Heart right ventricle (tissue), 16 donors: ENCODE measurements around the gene SEC14L6. TPM values are rescaled to one million over a fixed set of nuclear protein-coding genes. Genes with fewer than 3 reads are reported as not detected.

Experiments
- ATAC-seq, 8 donors: fragments of 200-7000 bp; cut with Tn5 transposase; one replicate each; pipeline ENCODE4 v1.9.1; 2020; ENCODE audit warnings: mild to moderate bottlenecking in 8 of 8, moderate library complexity in 8 of 8, moderate number of reproducible peaks in 1 of 8
- DNase-seq, 2 donors: peaks; one replicate each; pipeline ENCODE4 v3.0.0-alpha.2; 2020
- H3K27ac ChIP-seq, 10 donors: fragments of 200-600 bp; sonication (generic) in 2 of 10; one replicate each; pipeline versions ENCODE4 v1.5.0 to v1.8.0; 2020 to 2022; ENCODE audit warnings: mild to moderate bottlenecking in 3 of 10
- H3K27me3 ChIP-seq, 7 donors: fragments of 200-600 bp; one replicate each; pipeline ENCODE4 v1.8.0; 2021 to 2022; ENCODE audit warnings: mild to moderate bottlenecking in 2 of 7
- H3K36me3 ChIP-seq, 9 donors: fragments of 200-600 bp; sonication (generic) in 1 of 9; one replicate each; pipeline versions ENCODE4 v1.5.0 to v1.8.0; 2020 to 2022; ENCODE audit warnings: mild to moderate bottlenecking in 2 of 9
- H3K4me1 ChIP-seq, 9 donors: fragments of 200-600 bp; sonication (generic) in 1 of 9; one replicate each; pipeline versions ENCODE4 v1.5.0 to v1.8.0; 2020 to 2022; ENCODE audit warnings: mild to moderate bottlenecking in 4 of 9
- H3K4me3 ChIP-seq, 10 donors: fragments of 200-600 bp; sonication (generic) in 2 of 10; one replicate each; pipeline versions ENCODE4 v1.5.0 to v1.8.0; 2020 to 2022; ENCODE audit warnings: mild to moderate bottlenecking in 7 of 10, moderate library complexity in 2 of 10
- H3K9me3 ChIP-seq, 11 donors: fragments of 200-600 bp in 10 of 11; sonication (generic) in 2 of 11; one replicate each; pipeline versions ENCODE4 v1.5.0 to v1.8.0; 2013 to 2022; ENCODE audit warnings: mild to moderate bottlenecking in 2 of 11, control low read depth in 1 of 11, moderate library complexity in 1 of 11
- WGBS, 2 donors: extraction: QIAGEN DNeasy Blood & Tissue Kit; methylation state at CpG; one replicate each; pipeline ENCODE4 v1.1.7; 2013; ENCODE audit warnings: inconsistent platforms in 1 of 2; 5-methylcytosine and 5-hydroxymethylcytosine counted together
- intact Hi-C, 10 donors: fragments of 100-400 bp; cut with DNase I; formaldehyde crosslinking; loops; one replicate each; pipeline versions ENCODE4 v1.11.1 to v1.14.2; 2022
- polyA plus RNA-seq, 2 donors: library from polyadenylated mRNA; stranded (reverse); fragments of 200-250 nt; gene quantifications; one replicate each; pipeline ENCODE4 v1.2.3, GENCODE V29; 2013
- total RNA-seq, 10 donors: library from RNA; stranded (reverse); fragmentation: NEBNext Ultra II Directional in 3 of 10; extraction: Animal tissue kit (Norgen Biotek cat#: 25700) in 3 of 10; gene quantifications; one replicate each; pipeline versions ENCODE4 v1.2.1 to v1.2.4, GENCODE V29; 2021 to 2023
- TF ChIP-seq, protein P1 (sequence below), 9 donors: fragments of 200-600 bp; sonication (generic) in 2 of 9; IDR thresholded peaks; one replicate each; pipeline versions ENCODE4 v1.5.0 to v1.8.0; 2021 to 2022; ENCODE audit warnings: antibody characterized with exemption in 9 of 9, mild to moderate bottlenecking in 5 of 9, moderate library complexity in 1 of 9
- donor health status: Arrhythmogenic right ventricular cardiomyopathy.
- donor health status: ischemic (EF 13 %, LVEDD 7.1; RV severe dilation, severe dysfunction).
- donor health status: healthy with polysubstance abuse.
- donor health status: DM: no; HTN: yes; CAD: no.
- donor health status: DM: no; HTN: no; CAD: no.
- donor health status: ischemic (EF 25% LVEDD 6.9; RV normal size, moderate dysfunction).
- donor health status: ischemic (EF 25% LVEDD 5.7; RV mildly dilated, moderate dysfunction).
- donor health status: healthy.
- donor health status: DM: yes; HTN: yes; CAD: no.
- donor health status: Ischemic cardiomyopathy.
- donor health status: ischemic (EF 35%, LVEDD 5.7; RV mildly dilated, moderate dysfunction).
- donor health status: nonischemic (EF 11% LVEDD 7.7; RV severe dilation, severe dysfunction).
- donor health status: DM: yes; HTN: yes; CAD: no.
- donor health status: PGD.
- donor health status: ischemic (EF 29% LVEDD 5.4; RV normal size, mild dysfunction).
- donor health status: nonischemic (EF 23%, LVEDD 6.1; RV moderate dilation, normal function).

SEC14L6 gene
- total and polyA plus RNA-seq, 12 donors: 0.11 to 0.37 (median 0.25) TPM; not detected in 7

GRCh38 chr22:30591191-30591587, 44.6 kb upstream of the SEC14L6 start:
- Histone ChIP-seq H3K27me3 (no peaks in the 10 kb centered on the region), H3K9me3 (no peaks in the 10 kb centered on the region), H3K4me3 (peak overlapping the region; percentile 51 to 94 (median 78)), H3K27ac (peak overlapping the region in 9 of 10 donors; percentile 41 to 92 (median 81)), H3K36me3 (peaks cover 0 to 35% (median 25%) of the 10 kb centered on the region in 9 donors), H3K4me1 (peaks cover 3 to 21% (median 19%) of the 10 kb centered on the region in 9 donors)
- no peak for ATAC-seq
- intact Hi-C loops: no loop called here
- DNase-seq: no peak
- TF ChIP-seq, protein P1, sequence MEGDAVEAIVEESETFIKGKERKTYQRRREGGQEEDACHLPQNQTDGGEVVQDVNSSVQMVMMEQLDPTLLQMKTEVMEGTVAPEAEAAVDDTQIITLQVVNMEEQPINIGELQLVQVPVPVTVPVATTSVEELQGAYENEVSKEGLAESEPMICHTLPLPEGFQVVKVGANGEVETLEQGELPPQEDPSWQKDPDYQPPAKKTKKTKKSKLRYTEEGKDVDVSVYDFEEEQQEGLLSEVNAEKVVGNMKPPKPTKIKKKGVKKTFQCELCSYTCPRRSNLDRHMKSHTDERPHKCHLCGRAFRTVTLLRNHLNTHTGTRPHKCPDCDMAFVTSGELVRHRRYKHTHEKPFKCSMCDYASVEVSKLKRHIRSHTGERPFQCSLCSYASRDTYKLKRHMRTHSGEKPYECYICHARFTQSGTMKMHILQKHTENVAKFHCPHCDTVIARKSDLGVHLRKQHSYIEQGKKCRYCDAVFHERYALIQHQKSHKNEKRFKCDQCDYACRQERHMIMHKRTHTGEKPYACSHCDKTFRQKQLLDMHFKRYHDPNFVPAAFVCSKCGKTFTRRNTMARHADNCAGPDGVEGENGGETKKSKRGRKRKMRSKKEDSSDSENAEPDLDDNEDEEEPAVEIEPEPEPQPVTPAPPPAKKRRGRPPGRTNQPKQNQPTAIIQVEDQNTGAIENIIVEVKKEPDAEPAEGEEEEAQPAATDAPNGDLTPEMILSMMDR (IDR thresholded peaks at IDR 0.05): no peak
- 2% methylated on average over 14 of the region's 14 CpGs for WGBS, 2 donors

GRCh38 chr22:30586414-30586813, 39.9 kb upstream of the SEC14L6 start:
- no peak overlapping the region for H3K4me3 ChIP-seq
- no peak overlapping the region for H3K27ac ChIP-seq
- H3K9me3 ChIP-seq: no peaks in the 10 kb centered on the region
- WGBS, 2 donors: 97 to 98% methylated on average over 8 of the region's 8 CpGs
- intact Hi-C loops: no loop called here
- peaks cover 3 to 17% (median 15%) of the 10 kb centered on the region in 9 donors for H3K4me1 ChIP-seq
- DNase-seq (no peak), ATAC-seq (no peak)
- no peaks in the 10 kb centered on the region for H3K27me3 ChIP-seq
- TF ChIP-seq, protein P1 (IDR thresholded peaks at IDR 0.05): no peak
- peaks cover 0 to 82% (median 62%) of the 10 kb centered on the region in 9 donors for H3K36me3 ChIP-seq

GRCh38 chr22:30584441-30584840, 37.9 kb upstream of the SEC14L6 start:
- H3K4me3 ChIP-seq: no peak overlapping the region
- no peak overlapping the region for H3K27ac ChIP-seq
- TF ChIP-seq, protein P1 (IDR thresholded peaks at IDR 0.05): no peak
- DNase-seq (no peak), ATAC-seq (no peak)
- H3K9me3 ChIP-seq: no peaks in the 10 kb centered on the region
- 93% methylated on average over 15 of the region's 15 CpGs for WGBS, 2 donors
- H3K36me3 ChIP-seq: peaks cover 16 to 100% (median 81%) of the 10 kb centered on the region in 9 donors
- intact Hi-C loops: no loop called here
- no peaks in the 10 kb centered on the region for H3K4me1 ChIP-seq
- H3K27me3 ChIP-seq: no peaks in the 10 kb centered on the region

DNA sequence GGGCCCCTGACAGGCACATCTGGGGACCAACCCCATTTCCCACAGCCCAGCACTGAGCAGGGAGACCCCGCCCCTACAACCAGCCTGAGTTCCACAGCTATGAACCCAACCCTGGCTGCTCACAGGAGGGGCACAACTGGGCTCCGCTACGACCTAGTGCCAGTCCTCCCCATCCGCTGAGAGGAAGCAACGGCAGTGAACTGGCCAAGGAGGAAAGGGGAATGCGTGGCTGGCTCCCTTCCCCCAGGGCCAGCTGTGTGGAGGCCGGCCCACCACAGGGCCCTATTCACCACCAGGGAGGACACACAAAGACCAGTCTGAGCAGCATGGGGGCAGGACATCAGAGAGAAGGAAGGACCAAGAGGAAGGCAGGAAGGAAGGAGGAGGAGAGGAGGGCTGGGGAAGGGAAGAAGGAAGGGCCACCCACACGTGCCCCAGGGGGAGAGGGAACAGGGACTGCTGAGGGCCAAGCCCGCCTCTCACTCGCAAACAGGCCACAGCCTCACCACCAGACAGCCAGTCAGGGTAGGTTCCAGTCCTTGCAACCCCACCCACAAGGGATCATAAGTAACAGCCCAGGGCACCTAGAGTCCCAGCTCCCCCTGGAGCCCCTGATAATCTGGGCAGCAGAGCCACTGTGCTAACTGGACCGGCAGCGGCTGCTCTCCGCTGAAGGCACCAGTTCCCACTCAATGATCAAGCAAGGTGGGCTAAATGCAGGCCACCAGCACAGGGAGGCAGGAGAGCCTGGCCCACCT, 36.4 kb upstream of the SEC14L6 start:
- DNase-seq: no peak
- intact Hi-C loops: no loop called here

More for the DNA sequence above, 36.4 kb upstream of the SEC14L6 start:
- Histone ChIP-seq H3K9me3 (no peaks in the 10 kb centered on the region), H3K4me1 (no peaks in the 10 kb centered on the region), H3K36me3 (peaks cover 17 to 100% (median 87%) of the 10 kb centered on the region in 9 donors), H3K27me3 (no peaks in the 10 kb centered on the region), H3K27ac (peak overlapping the region in 1 of 10 donors; percentile 0), H3K4me3 (no peak overlapping the region)
- TF ChIP-seq, protein P1 (IDR thresholded peaks at IDR 0.05): no peak
- peak in 1 of 8 donors; percentile 16 for ATAC-seq
- 70 to 73% methylated on average over 13 of the region's 13 CpGs for WGBS, 2 donors
